Stimulated activated CD8-positive, alpha-beta memory T cell treated with anti-CD3 and anti-CD28 coated beads, Interleukin-7, amount 100 ng/mL, for 24 hours (primary cell): Measurements from ENCODE around the gene TAS2R38.
"Not testable (repeated sequence)": the region's sequence is repeated elsewhere in the genome, so short reads cannot be mapped to it uniquely, and the experiment has no call there.

Experiments used
- DNase-seq: peaks from one replicate; pipeline ENCODE4 v3.0.0-alpha.2; 2020; ENCODE audit warnings: low read depth

TAS2R38 gene

GRCh38 chr7:141973673-141974072, at the start of gene TAS2R38:
TAS2R38 (minus strand) TSS chr7:141973773; CDS start chr7:141973689, 84 bp downstream.
- no peak for DNase-seq

GRCh38 chr7:142018154-142018553, 44.6 kb upstream of the TAS2R38 start:
- no peak for DNase-seq

GRCh38 chr7:142017451-142017850, 43.9 kb upstream of the TAS2R38 start:
- no peak for DNase-seq

GRCh38 chr7:142012825-142013511, 39.4 kb upstream of the TAS2R38 start:
- no peak for DNase-seq

- no peak for DNase-seq
Observed at GRCh38 chr7:142010952-142011548, 37.5 kb upstream of the TAS2R38 start.

GRCh38 chr7:142009187-142009586, 35.6 kb upstream of the TAS2R38 start:
- no peak for DNase-seq

- no peak for DNase-seq
Observed at GRCh38 chr7:142006577-142006976, 33.0 kb upstream of the TAS2R38 start.

GRCh38 chr7:142002179-142002578, 28.6 kb upstream of the TAS2R38 start:
- DNase-seq: no peak

- DNase-seq: no peak
Observed at GRCh38 chr7:142001163-142001874, 27.7 kb upstream of the TAS2R38 start.

GRCh38 chr7:142000244-142000643, 26.7 kb upstream of the TAS2R38 start:
- DNase-seq: no peak

- DNase-seq: no peak
Observed at GRCh38 chr7:141999058-141999623, 25.6 kb upstream of the TAS2R38 start.

- DNase-seq: no peak
Observed at GRCh38 chr7:141993354-141993753, 19.8 kb upstream of the TAS2R38 start.

GRCh38 chr7:141992688-141993087, 19.1 kb upstream of the TAS2R38 start:
- no peak for DNase-seq

- no peak for DNase-seq
Observed at GRCh38 chr7:141992156-141992555, 18.6 kb upstream of the TAS2R38 start.

GRCh38 chr7:141991140-141991539, 17.6 kb upstream of the TAS2R38 start:
- no peak for DNase-seq

GRCh38 chr7:141990011-141990725, 16.6 kb upstream of the TAS2R38 start:
- no peak for DNase-seq

- DNase-seq: not testable (repeated sequence)
Observed at GRCh38 chr7:141987803-141988202, 14.2 kb upstream of the TAS2R38 start.

- no peak for DNase-seq
Observed at GRCh38 chr7:141986923-141987322, 13.3 kb upstream of the TAS2R38 start.

GRCh38 chr7:141985926-141986325, 12.4 kb upstream of the TAS2R38 start:
- not testable (repeated sequence) for DNase-seq

- DNase-seq: no peak
Observed at GRCh38 chr7:141979568-141979967, 6.0 kb upstream of the TAS2R38 start.

- DNase-seq: no peak
Observed at GRCh38 chr7:141978351-141978750, 4.8 kb upstream of the TAS2R38 start.
